Glomerular visceral epithelial cell (primary cell): ENCODE measurements around the gene CFAP54.
A peak's percentile ranks its signal among the peaks of the same experiment; 100 is the strongest.

Experiments
- DNase-seq: peaks from one replicate; pipeline ENCODE4 v3.0.0-alpha.2; 2016; ENCODE audit errors: extremely low spot score

CFAP54 gene

DNA sequence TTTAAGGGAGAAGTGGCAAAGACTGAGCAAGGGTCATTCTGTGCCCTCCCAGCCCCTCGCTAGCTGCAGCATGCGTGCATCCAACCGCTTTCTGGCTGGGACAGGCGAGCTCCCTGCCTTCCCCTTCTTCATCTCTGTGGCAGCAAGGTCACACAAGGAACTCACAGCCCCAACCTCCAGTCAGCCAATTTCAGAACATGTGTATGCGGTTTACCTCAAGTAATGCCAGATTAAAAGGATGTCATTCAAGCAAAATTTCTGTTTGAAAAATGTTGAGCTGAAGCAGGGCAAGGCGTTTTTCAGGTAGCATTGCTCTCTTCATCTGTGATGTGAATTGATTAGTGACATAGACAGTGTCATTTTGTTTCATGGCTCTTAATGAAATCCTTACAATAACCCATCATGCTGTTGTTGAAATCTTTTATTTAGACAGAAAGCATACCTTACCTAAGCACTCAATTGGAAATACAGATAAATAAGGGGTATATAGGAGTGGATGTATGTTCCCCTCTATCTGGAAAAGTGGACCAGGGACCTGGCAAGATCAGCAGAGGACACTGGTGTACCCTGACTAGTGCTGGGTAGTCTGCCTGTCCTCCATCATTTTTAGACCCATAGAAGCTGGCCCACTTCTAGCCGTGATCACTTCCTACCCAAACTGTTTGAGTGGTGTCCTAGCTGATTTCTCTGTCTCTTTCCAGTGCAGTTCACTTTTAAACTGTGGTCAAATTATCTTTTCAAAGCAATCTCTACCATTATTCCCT is 334.9 kb downstream of the CFAP54 start:
- no peak for DNase-seq

DNA sequence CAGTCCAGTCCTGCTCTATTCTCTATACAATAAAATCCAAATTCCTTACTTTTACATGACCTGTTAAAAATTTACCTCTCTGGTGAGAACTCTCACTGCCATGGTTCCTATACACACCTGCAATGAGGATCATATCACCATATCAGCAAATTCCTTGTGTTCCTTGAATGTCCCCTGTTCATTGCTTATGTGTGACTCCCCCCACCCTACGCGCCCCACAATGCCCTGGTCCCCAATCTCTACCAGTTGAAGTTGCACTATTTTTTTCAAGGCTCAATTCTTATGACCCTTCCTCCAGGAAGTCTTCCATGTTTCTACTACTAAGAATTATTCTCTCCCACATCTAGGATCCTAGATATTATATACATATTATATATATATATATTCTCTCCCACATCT is 335.5 kb downstream of the CFAP54 start:
- no peak for DNase-seq

DNA sequence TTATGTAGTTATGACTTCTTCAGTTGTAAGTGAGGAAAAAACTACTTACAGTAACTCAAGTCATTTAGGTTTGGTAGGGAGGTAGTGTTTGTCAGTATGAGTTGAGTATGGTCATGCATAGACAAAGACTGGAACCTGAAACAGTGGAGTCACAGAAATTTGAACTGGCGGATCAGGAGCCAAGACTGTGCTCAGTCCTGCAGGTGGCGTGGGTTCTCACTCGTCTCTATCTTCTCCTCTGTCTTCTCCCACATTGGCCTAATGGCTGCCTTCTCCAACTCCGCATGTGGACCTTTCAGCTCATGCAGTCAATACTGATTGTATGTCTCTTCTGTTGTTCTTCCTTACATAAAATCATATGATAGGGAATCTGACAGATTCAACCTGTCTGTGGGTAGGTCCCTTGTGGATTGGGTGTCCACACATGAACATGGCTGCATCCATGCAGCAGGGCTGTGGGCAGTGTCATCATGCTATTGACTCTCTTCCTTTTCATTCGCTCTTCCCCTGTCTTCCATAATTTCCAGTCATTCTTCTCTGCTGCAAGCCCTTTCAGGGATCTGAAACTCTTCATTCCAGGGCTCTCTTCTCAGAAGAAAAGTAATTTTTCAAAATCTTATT is 338.9 kb downstream of the CFAP54 start:
- DNase-seq: no peak

DNA sequence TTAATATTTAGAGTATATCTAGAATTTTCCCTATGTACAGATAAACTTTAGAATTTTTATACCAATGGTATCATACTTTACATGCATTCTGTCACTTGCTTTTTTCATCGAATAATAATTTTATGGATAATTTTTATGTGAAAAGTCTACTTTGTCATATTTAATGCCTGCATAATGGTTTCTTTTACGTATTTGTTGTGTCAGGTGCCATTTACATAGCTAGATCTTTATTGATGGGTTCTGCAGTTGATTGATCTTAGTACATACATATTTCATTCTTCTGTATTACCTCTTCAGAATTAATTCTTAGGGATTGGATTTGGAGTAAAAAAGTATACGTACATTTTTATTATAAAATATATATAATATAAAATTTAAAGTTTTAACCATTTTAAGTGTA is 340.0 kb downstream of the CFAP54 start:
- DNase-seq: no peak

DNA sequence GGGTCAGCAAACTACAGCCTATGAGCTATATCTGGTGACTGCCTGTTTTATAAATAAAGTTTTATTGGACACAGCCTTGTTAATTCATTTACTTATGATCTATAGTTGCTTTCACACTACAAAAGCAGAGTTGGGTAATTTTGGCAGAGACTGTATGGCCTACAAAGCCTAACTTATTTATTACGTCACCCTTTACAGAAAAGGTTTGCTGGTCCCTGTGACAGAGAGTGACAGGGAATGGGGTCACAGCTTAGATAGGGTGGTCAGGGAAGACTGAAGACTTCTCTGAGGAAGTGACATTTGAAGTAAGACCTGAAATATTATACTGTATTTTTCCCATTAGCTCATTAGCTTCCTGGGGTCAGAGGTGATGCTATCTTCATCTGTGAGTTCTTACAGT is 342.0 kb downstream of the CFAP54 start:
- no peak for DNase-seq

DNA sequence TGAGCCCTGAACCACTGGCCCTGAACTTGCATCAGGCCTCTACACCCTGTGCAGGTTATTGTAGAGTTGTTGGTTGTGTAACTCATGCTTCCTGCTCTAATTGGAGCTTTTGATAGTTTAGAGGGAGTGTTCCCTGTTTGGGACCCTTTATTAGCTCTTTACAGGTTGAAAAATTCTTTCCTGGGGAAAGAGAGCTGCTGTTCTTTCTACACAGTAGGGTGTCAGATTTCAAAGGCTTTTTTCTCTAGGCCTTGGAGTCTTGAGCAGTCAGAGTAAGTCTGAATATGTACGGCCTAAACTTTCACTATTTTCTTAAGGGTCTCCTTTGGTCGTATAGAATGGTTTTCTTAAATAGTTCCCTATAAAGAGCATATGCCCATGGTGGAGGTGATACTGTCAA is 356.9 kb downstream of the CFAP54 start:
- DNase-seq: no peak

DNA sequence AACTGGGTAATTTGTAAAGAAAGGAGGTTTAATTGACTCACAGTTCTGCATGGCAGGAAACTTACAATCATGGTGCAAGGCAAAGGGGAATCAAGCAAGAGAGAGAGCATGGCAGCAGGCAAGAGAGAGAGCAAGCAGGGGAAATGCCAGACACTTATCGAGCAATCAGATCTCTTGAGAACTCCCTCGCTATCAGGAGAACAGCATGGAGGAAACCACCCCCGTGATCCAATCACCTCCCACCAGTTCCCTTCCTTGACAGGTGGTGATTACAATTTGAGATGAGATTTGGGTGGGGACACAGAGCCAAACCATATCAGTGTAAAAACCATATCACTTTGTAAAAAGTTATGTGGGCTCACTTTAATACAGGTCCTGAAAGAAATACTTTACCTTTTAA is 361.3 kb downstream of the CFAP54 start:
- DNase-seq: no peak

DNA sequence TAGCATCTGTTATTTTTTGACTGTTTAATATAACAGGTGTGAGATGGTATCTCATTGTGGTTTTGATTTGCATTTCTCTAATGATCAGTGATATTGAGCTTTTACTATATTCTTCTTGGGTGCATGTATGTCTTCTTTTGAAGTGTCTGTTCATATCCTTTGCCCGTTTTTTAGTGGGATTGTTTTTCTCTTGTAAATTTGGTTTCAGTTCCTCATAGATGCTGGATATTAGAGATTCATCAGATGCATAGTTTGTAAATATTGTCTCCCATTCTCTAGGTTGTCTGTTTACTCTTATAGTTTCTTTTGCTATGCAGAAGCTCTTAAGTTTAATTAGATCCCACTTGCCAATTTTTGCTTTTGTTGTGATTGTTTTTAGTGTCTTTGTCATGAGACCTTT is 368.8 kb downstream of the CFAP54 start:
- DNase-seq: no peak

DNA sequence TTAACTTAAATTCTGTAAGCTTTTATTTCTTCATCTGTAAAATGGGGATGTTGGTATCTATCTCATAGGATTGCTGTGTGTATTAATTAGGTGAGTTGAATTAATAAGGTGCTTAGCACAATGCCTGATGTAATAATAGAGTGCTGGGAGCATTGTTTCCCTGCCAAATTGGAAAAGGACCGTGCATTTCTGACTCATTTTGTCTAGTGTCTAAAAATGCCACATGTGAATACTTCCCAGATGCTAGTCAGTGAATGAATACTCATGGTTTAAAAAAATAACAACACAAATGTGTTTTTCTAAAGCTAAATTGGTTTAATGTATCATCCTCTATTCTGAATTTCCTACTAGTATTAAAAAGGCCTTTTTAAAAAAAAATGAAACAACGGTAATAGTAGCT is 372.3 kb downstream of the CFAP54 start:
- DNase-seq: no peak

DNA sequence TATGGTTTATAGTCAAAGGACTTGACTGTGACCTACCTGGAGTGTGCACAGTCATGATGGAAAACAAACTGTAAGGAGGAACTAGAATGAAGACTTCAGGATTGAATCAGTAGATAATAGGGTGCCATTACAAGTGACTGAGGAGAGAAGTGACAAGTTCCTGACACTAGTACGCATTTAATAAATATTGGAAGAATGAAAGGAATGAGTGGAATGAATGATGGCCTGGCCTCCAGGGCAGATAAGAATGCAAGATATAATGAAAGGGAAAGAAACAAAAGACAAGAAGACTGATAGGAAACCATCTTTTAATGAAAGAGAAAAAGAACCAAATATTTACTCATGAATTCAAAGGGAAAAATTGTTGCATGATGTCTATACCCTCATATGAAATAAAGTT is 372.9 kb downstream of the CFAP54 start:
- no peak for DNase-seq

DNA sequence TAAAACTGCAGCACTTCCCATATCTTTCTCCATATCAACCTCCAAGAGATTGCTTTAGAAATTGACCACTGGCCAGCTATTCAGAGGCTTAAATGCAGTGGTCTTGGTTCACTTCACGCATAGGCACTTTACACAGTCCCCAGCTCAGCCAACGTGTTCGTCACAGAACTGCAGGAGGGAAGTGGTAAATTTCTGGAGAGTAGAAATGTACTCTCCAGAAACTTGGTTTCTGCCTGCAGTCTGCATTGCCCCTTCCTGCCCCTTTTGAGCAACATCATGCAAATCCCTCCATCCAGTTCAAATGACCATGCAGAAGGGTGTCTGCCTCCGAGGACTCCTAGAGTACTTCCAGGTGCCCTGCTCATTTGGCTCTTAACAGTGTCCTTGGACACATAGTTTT is 375.0 kb downstream of the CFAP54 start:
- no peak for DNase-seq

DNA sequence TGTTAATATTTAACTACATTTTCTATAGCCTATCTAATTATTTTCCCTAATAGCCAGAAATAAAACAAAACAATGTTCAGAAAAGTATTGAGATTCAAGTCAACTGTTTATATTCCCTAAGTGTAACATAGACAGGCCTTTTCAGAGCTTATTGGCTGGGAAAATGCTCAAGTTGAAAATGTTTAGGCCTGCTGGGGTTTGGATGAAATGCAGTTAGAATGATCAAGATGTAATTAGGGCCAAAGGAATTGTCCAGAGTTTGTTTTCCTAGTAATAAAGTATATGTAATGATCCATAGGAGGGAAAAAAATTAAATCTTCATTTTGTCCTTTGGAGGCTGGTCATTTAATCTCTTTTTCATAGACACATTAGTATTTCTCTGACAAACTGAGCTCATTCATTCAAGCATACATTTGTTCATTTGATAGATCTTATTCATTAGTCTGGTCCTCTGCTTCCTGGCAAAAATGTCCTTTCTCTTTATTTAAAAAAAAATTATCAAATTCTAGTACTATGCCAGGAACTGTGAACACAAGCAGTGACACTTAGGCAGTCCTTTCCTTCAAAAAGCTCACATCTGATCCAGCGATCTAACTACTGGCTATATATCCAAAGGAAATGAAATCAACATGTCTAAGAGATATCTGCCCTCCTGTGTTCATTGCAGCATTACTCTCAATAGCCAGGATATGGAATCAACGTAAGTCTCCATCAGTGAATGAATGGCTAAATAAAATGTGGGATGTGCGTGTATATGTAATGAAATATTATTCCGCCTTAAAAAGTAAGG is 377.6 kb downstream of the CFAP54 start:
- DNase-seq: no peak

DNA sequence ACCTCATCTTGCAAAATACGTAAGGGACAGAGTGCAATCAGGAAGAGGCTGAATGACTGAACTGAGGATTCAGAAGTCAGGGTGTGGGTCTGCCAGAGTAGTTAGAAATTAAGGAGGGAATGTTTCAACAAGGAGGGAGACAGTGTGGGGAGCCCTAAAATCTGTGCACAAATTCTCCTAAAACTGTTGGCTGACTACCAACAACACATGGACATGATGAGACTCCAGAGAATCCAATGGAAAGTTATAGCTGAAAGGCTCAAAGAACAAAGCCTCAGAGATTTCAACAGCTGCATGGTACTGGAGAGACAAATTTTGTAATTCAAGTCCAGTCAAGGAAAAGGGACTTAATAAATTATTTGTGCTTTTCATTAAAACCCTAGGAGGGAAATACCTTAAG is 381.6 kb downstream of the CFAP54 start:
- no peak for DNase-seq

DNA sequence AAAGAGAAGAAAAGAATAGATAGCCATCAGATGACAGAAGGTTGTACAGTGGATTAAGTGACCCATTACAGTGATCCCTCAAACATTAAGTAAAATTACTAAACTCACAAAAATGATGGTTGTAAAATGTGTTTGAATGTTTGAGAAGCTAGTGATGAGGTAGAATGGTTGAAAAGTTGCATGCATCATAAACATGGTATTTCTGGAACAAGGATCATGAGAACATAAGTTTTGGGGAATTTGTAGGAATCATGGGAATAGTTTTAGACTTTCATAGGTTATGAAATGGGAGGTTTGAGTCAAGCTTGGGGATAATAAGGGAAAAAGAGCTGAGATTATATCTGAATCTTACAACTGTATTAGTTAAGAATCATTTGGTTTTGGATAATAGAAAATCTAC is 383.6 kb downstream of the CFAP54 start:
- DNase-seq: no peak

DNA sequence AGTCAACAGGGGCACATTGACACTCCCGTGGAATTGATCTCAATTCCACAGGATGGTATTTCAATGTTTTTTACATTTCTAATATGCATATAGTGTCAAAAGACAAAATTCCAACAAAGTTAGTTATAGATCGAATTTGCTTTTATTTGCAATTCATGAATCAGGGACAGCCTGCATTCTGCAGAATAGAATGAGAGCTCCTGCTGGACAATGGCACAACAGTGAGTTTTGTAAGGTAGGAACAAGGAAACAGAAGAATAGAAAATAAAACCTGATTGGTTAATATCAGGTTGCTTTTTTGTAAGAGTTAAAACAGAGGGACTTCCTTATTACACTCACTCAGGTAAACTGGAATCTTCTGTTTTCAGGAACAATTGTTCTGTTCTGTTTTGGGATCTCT is 384.8 kb downstream of the CFAP54 start:
- no peak for DNase-seq

DNA sequence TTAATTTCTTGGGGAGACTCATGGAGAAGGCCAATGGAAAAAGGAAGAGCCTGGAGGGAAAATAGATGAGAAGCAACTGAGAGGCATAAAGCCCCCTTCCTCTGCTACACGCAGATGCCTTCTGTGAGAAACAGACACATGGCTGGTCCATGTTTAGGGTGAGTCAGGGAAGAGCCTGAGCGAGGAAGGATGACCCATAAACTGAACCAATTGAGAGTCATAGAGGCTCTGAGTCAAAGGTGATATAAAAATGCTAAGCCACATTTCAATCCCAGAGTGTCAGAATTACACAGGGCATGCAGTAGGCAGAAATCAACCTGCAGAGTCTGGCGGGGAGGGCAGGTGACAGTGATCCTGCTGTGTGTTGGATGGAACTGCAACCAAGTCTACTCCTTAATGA is 387.6 kb downstream of the CFAP54 start:
- no peak for DNase-seq

DNA sequence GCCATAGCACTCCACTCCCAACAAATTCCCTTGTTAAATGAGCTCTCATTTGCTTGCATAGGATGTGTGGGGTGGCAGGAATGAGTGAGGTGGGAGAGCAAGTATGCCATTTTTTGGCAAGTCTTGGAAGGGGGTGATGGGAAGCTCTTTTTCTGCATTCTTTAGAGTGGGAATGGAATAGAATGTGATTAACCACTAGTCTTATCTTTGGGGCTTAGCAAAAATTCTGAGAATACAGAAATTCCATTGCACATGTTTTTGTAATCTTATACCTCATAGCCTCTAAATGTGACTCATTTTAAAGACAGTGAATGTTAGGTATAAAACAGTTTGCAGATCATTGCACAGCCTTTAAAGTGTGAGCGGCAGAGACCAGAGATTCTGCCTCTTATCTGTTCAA is 389.3 kb downstream of the CFAP54 start:
- DNase-seq: no peak

DNA sequence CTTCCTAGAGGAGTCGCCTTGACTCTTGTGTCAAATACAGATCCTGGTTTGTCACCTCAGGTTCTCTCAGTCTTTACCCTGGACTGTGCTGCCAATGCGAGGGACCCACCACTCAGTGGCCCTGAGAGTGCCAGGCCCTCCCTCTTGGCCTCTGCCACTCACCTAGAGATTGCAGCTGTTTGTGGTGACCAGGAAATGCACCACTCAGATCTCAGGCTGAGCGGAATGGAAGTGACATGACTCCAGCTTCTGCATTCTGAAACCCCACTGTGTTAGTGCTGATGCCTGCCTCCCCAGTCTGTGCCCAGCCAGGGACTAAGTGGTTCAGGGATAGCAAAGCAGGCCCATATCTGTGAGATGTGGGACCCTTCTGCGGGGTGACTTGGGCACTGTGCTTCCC is 389.9 kb downstream of the CFAP54 start:
- no peak for DNase-seq

DNA sequence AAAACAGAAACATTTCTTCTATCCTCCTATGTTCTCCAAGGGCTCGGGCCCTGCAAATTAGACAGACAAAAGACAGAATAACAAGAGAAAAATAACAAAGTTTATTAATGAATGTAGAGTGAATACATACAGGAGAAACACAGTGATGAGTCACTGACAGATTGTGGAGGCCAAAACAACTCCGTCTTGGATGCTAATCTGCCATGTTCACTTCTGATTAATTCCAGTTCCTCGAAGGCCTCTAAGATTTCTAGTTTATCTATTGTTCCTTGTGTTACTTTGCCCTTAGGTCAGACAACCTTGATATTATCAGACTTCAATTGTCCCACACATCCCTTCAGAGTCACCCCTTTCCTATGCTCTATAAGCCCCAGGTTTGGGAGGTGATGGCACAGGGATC is 390.8 kb downstream of the CFAP54 start:
- no peak for DNase-seq

DNA sequence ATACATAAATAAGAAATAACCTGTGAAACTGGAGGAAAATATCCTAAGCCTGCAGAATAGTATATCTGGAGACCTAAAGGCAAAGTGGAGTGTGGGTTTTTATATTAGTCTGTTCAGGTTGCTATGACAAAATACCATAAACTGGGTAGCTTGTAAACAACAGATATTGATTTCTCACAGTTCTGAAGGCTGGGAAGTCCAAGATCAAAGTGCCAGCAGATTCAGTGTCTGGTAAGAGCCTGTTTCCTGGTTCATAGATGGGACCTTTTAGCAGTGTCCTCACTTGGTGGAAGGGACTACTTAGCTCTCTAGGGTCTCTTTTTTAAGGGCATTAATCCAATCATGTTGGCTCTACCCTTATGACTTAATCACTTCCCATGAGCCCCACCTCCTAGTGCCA is 392.2 kb downstream of the CFAP54 start:
- DNase-seq: no peak

DNA sequence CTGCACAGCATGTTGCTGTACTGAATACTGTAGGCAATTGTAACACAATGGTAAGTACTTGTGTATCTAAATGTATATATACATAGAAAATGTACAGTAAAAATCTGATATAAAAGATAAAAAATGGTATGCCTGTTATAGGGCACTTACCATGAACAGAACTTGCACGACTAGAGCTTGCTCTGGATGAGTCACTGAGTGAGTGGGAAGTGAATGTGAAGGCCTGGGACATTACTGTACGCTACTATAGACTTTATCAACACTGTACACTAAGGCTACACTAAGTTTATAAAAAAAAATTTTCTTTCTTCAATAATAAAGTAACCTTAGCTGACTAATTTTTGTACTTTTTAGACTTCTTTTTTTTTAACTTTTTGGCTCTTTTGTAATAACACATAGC is 393.5 kb downstream of the CFAP54 start:
- DNase-seq: peak; percentile 9

DNA sequence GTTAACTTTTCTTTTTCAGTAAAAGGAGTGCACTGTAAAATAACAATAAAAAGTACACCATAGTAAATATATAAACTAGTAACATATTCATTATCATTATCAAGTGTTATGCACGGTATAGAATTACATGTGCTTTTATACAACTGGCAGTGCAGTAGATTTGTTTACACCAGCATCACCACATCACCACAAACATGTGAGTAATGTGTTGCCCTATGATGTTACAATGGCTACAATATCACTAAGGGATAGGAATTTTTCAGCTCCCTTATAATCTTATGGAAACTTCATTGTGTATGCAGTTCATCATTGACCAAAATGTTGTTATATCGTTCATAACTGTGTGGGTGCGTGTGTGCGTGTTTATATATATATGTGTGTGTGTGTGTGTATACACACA is 394.2 kb downstream of the CFAP54 start:
- no peak for DNase-seq
